Measurements from ENCODE around the gene PLCB1. TPM values are rescaled to one million over a fixed set of nuclear protein-coding genes. Genes with fewer than 3 reads are reported as not detected.
"Not testable (repeated sequence)": the region's sequence is repeated elsewhere in the genome, so short reads cannot be mapped to it uniquely, and the experiment has no call there.

The PLCB1 gene
- polyA plus RNA-seq, 1 donor from 2014 or later: 0.28 TPM

DNA sequence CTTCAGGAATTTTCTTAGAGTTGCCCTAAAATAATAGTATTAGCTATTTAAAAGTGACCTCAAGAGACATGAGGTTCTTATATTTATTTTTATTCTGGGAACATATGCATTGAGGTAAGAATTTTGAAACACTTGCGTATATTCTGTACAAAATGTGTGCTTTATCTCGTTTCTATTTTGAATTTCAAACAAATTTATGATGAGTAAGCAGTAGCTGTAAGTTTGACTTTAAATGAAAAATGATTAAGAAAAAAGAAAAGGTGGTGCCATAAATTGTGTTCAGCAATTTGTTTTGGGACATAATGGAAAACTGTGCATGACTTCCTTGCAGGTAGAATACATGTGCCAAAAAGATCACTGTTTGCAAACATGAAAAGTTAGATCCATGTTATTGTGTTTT lies 503.8 kb downstream of the PLCB1 start:
- Mint-ChIP-seq H3K4me3 (no peak overlapping the region), H3K9me3 (no peaks in the 10 kb centered on the region), H3K36me3 (no peaks in the 10 kb centered on the region), H3K4me1 (no peaks in the 10 kb centered on the region), H3K27me3 (peaks cover 1% of the 10 kb centered on the region), H3K27ac (no peak overlapping the region)

DNA sequence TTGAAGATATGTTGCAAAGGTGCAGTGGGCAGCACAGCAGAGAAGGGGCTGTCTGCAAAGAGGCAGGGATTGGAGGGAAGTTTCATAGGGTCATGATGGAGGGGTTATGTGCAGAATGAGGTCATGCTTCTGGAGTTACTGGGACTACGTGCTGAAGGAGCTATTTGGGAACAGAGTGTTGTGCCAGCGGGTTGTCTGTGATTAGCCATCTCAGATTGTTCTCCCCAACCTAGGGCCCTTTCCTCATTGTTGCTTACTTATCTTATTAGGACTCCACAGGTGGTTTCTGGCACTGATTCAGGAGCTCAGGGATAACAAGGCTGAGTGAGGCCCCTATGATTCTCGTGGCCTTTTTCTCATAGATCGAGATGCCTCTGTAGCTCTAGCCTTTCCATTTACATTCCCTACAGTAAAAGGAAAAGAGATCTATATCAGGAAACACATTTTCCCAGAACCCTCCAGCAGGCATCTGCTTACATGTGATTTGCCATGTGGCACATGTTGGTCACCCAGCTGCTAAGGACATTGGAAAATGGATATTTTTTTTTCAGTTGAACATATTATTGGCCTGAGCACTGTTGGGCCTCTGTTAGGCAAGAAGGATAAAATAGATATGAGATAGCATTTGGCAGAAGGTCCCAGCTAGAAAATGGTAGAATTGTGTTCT lies 507.2 kb downstream of the PLCB1 start:
- Mint-ChIP-seq H3K27me3 (peaks cover 1% of the 10 kb centered on the region), H3K9me3 (no peaks in the 10 kb centered on the region), H3K4me1 (no peaks in the 10 kb centered on the region), H3K27ac (no peak overlapping the region), H3K36me3 (no peaks in the 10 kb centered on the region), H3K4me3 (no peak overlapping the region)

DNA sequence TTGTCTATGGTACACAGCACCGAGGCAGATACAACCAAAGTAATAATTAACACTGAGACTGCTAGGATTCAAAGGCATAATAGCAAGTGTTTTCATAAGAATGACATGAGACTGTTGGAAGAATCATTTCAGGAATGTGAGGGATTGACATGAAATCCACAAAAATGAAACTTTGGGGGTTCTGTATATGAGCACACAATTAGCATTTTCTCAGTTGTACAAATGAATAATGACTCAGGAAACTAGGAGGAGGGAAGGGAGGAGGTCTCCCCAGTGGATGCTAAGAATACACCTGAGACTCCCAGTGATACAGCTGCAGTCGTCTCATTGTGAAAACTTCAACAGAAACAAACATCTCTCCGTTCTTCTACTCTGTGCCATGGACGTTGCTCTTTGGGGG lies 508.4 kb downstream of the PLCB1 start:
- H3K27me3 Mint-ChIP-seq: no peaks in the 10 kb centered on the region
- no peak overlapping the region for H3K4me3 Mint-ChIP-seq
- H3K36me3 Mint-ChIP-seq: no peaks in the 10 kb centered on the region
- H3K27ac Mint-ChIP-seq: no peak overlapping the region
- H3K9me3 Mint-ChIP-seq: no peaks in the 10 kb centered on the region
- H3K4me1 Mint-ChIP-seq: no peaks in the 10 kb centered on the region

DNA sequence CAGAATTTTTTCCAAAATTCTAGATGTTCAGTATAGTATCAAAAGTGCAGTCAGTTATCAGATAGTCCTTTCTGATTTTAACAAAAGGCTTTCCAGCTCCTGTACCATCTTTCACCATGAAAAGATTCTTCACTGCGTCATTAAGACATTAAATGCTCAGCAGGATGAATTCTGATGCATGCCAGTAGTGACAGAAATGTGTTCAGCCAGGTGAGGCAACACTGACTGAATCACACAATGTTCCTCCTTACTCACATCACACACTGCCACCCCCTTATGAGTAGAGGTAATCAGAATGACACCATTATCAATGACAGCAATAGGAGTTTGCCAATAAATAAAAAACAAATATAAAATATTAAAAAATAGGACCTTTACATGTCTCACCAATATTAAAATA lies 510.2 kb downstream of the PLCB1 start:
- Mint-ChIP-seq H3K36me3 (no peaks in the 10 kb centered on the region), H3K4me3 (no peak overlapping the region), H3K4me1 (no peaks in the 10 kb centered on the region), H3K27ac (no peak overlapping the region), H3K27me3 (no peaks in the 10 kb centered on the region), H3K9me3 (no peaks in the 10 kb centered on the region)

DNA sequence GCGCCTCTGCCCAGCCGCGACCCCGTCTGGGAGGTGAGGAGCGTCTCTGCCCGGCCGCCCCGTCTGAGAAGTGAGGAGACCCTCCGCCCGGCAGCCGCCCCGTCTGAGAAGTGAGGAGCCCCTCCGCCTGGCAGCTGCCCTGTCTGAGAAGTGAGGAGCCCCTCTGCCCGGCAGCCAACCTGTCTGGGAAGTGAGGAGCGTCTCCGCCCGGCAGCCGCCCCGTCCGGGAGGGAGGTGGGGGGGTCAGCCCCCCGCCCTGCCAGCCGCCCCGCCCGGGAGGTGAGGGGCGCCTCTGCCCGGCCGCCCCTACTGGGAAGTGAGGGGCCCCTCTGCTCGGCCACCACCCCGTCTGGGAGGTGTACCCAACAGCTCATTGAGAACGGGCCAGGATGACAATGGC lies 512.4 kb downstream of the PLCB1 start:
- H3K4me3 Mint-ChIP-seq, H3K9me3 Mint-ChIP-seq, H3K4me1 Mint-ChIP-seq, H3K36me3 Mint-ChIP-seq, H3K27ac Mint-ChIP-seq, H3K27me3 Mint-ChIP-seq: not testable (repeated sequence)

DNA sequence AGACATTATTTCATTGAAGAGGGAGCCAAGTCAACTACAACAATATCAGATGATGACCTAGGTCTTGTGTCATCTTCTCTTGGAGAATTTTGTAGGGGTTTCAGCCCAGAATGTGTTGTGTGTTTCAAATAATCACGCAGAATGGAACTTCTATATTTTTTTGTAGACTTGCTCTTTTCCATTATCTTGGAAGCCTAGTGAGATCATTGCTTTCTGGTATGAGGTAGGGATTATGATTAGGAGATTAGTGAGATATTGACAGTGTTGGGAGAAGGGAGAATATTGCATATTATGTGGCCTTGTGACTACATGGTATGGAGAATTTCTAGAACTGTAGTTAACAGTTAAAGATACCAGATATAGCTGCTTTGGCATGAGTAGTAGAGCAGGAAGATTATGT lies 513.3 kb downstream of the PLCB1 start:
- Mint-ChIP-seq H3K27me3 (peaks cover 3% of the 10 kb centered on the region), H3K27ac (no peak overlapping the region), H3K4me3 (no peak overlapping the region), H3K4me1 (no peaks in the 10 kb centered on the region), H3K9me3 (no peaks in the 10 kb centered on the region), H3K36me3 (no peaks in the 10 kb centered on the region)

GRCh38 chr20:8646033-8646441 lies 514.0 kb downstream of the PLCB1 start:
- peaks cover 3% of the 10 kb centered on the region for H3K27me3 Mint-ChIP-seq
- H3K9me3 Mint-ChIP-seq: no peaks in the 10 kb centered on the region
- no peak overlapping the region for H3K27ac Mint-ChIP-seq
- H3K36me3 Mint-ChIP-seq: no peaks in the 10 kb centered on the region
- no peak overlapping the region for H3K4me3 Mint-ChIP-seq
- no peaks in the 10 kb centered on the region for H3K4me1 Mint-ChIP-seq

- no peaks in the 10 kb centered on the region for H3K9me3 Mint-ChIP-seq
Measured at GRCh38 chr20:8646716-8647115, 514.6 kb downstream of the PLCB1 start.

GRCh38 chr20:8647961-8648441 lies 515.9 kb downstream of the PLCB1 start:
- no peak overlapping the region for H3K4me3 Mint-ChIP-seq
- peaks cover 3% of the 10 kb centered on the region for H3K27me3 Mint-ChIP-seq
- H3K9me3 Mint-ChIP-seq: no peaks in the 10 kb centered on the region
- H3K36me3 Mint-ChIP-seq: no peaks in the 10 kb centered on the region
- no peak overlapping the region for H3K27ac Mint-ChIP-seq
- H3K4me1 Mint-ChIP-seq: no peaks in the 10 kb centered on the region

More at GRCh38 chr20:8646716-8647115, 514.6 kb downstream of the PLCB1 start:
- peaks cover 3% of the 10 kb centered on the region for H3K27me3 Mint-ChIP-seq
- H3K4me1 Mint-ChIP-seq: no peaks in the 10 kb centered on the region
- H3K4me3 Mint-ChIP-seq: no peak overlapping the region
- no peak overlapping the region for H3K27ac Mint-ChIP-seq
- no peaks in the 10 kb centered on the region for H3K36me3 Mint-ChIP-seq

DNA sequence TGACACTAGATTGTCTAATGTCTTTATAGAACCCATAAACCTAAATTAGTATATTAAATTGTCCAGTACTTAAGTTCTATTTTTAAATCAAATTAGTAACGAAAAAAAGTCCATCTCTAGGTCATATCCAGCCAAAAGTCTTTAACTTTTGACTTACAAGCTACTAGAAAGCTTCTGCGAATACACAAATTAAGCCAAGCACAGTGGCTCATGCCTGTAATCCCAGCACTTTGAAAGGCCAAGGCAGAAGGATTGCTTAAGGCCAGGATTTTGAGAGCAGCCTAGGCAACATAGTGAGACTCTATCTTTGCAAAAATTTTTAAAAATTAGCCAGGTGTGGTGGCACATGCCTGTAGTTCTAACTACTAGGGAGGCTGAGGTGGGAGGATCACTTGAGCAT lies 516.4 kb downstream of the PLCB1 start:
- Mint-ChIP-seq H3K4me1 (no peaks in the 10 kb centered on the region), H3K27ac (no peak overlapping the region), H3K27me3 (peaks cover 3% of the 10 kb centered on the region), H3K4me3 (no peak overlapping the region), H3K36me3 (no peaks in the 10 kb centered on the region), H3K9me3 (no peaks in the 10 kb centered on the region)

DNA sequence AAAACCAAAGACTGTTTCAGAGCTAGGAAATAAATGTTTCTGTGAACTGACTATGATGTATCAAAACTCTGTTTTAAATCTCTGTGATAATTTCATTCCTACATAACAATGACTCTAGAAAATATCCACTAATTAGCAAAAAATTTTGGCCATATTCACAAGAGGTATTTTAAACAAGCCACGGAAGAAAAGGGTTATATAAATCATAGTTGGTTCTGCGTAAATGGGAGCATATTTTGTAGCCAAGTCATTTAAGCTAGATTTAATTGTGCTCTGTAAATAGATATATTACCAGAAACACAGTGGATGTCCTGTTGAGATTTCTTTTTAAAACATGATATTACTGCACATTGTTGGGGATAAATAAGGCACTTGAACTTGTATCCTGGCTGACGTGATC lies 520.3 kb downstream of the PLCB1 start:
- Mint-ChIP-seq H3K27ac (no peak overlapping the region), H3K9me3 (no peaks in the 10 kb centered on the region), H3K36me3 (no peaks in the 10 kb centered on the region), H3K4me1 (no peaks in the 10 kb centered on the region), H3K4me3 (no peak overlapping the region), H3K27me3 (peaks cover 3% of the 10 kb centered on the region)

DNA sequence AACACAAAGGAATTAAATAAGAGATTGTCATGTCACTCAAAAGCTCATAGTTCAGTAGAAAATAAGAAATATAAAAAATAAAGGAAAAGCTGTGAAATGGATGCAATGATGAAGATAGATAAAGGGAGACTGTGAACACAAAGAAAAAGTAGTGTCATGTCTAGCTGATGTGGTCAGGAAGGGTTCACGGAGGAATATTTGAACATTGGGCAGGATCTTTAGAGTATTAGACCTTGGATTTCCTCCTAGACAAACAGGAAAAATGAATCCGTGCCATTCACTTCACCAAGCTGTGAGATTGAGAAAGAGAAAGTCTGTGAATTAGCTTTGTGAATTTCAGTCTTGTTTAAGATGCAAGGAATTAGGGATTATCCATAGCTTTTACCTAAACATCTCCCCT lies 522.4 kb downstream of the PLCB1 start:
- Mint-ChIP-seq H3K4me1 (no peaks in the 10 kb centered on the region), H3K27me3 (no peaks in the 10 kb centered on the region), H3K36me3 (no peaks in the 10 kb centered on the region), H3K27ac (no peak overlapping the region), H3K4me3 (no peak overlapping the region), H3K9me3 (no peaks in the 10 kb centered on the region)

GRCh38 chr20:8656335-8656734 lies 524.3 kb downstream of the PLCB1 start:
- Mint-ChIP-seq H3K27me3 (no peaks in the 10 kb centered on the region), H3K27ac (no peak overlapping the region), H3K36me3 (no peaks in the 10 kb centered on the region), H3K4me3 (no peak overlapping the region), H3K4me1 (no peaks in the 10 kb centered on the region), H3K9me3 (no peaks in the 10 kb centered on the region)

- Mint-ChIP-seq H3K27ac (no peak overlapping the region), H3K9me3 (no peaks in the 10 kb centered on the region), H3K36me3 (no peaks in the 10 kb centered on the region), H3K27me3 (no peaks in the 10 kb centered on the region), H3K4me3 (no peak overlapping the region), H3K4me1 (no peaks in the 10 kb centered on the region)
Measured at GRCh38 chr20:8657664-8658063, 525.6 kb downstream of the PLCB1 start.

- H3K27ac Mint-ChIP-seq: no peak overlapping the region
- H3K27me3 Mint-ChIP-seq: no peaks in the 10 kb centered on the region
- no peaks in the 10 kb centered on the region for H3K4me1 Mint-ChIP-seq
- no peaks in the 10 kb centered on the region for H3K36me3 Mint-ChIP-seq
- no peaks in the 10 kb centered on the region for H3K9me3 Mint-ChIP-seq
- no peak overlapping the region for H3K4me3 Mint-ChIP-seq
Measured at GRCh38 chr20:8658103-8658502, 526.0 kb downstream of the PLCB1 start.

- H3K9me3 Mint-ChIP-seq: no peaks in the 10 kb centered on the region
- H3K4me3 Mint-ChIP-seq: no peak overlapping the region
- H3K27me3 Mint-ChIP-seq: no peaks in the 10 kb centered on the region
- H3K27ac Mint-ChIP-seq: no peak overlapping the region
- H3K36me3 Mint-ChIP-seq: no peaks in the 10 kb centered on the region
- no peaks in the 10 kb centered on the region for H3K4me1 Mint-ChIP-seq
Measured at GRCh38 chr20:8661229-8661952, 529.3 kb downstream of the PLCB1 start.

All from IgD-negative memory B cell (primary cell).